GM11168 (cell line): ENCODE data around the gene PLCB3.

Experiments
- in situ Hi-C: fragments of 300-500 bp; cut with MboI; formaldehyde crosslinking; loops from one replicate; pipeline ENCODE4 v1.12.0; 2022; ENCODE audit warnings: low sequenced_read_pairs; ENCODE audit not compliant: unreplicated experiment

PLCB3 gene

GRCh38 chr11:64248578-64248977, 2.8 kb upstream of the PLCB3 start:
- in situ Hi-C loops: no loop called here

- in situ Hi-C loops: no loop called here
Measured at GRCh38 chr11:64249038-64249437, 2.3 kb upstream of the PLCB3 start.

- in situ Hi-C loops: no loop called here
Measured at GRCh38 chr11:64249563-64250414, 1.5 kb upstream of the PLCB3 start.

GRCh38 chr11:64250415-64251015, 815 bp upstream of the PLCB3 start:
- in situ Hi-C loops: no loop called here

- in situ Hi-C loops: no loop called here
Measured at GRCh38 chr11:64251753-64252002, 348 bp downstream of the PLCB3 start.

GRCh38 chr11:64252003-64252872, 908 bp downstream of the PLCB3 start:
- in situ Hi-C loops: no loop called here

GRCh38 chr11:64253043-64253442, 1.7 kb downstream of the PLCB3 start:
- in situ Hi-C loops: no loop called here

- in situ Hi-C loops: no loop called here
Measured at GRCh38 chr11:64253481-64253880, 2.2 kb downstream of the PLCB3 start.

- in situ Hi-C loops: no loop called here
Measured at GRCh38 chr11:64254326-64254725, 3.0 kb downstream of the PLCB3 start.

GRCh38 chr11:64255135-64256128, 4.1 kb downstream of the PLCB3 start:
- in situ Hi-C loops: no loop called here

- in situ Hi-C loops: no loop called here
Measured at GRCh38 chr11:64256300-64256699, 5.0 kb downstream of the PLCB3 start.

- in situ Hi-C loops: no loop called here
Measured at GRCh38 chr11:64258356-64258755, 7.0 kb downstream of the PLCB3 start.

- in situ Hi-C loops: no loop called here
Measured at GRCh38 chr11:64258946-64259532, 7.7 kb downstream of the PLCB3 start.

- in situ Hi-C loops: no loop called here
Measured at GRCh38 chr11:64259533-64260067, 8.3 kb downstream of the PLCB3 start.

GRCh38 chr11:64260147-64260708, 8.9 kb downstream of the PLCB3 start:
- in situ Hi-C loops: no loop called here

GRCh38 chr11:64261556-64262080, 10.3 kb downstream of the PLCB3 start:
- in situ Hi-C loops: no loop called here

- in situ Hi-C loops: no loop called here
Measured at GRCh38 chr11:64262271-64263002, 11.1 kb downstream of the PLCB3 start.
